Vagina (tissue), 2 donors: ENCODE data around the gene BORCS6. TPM values are rescaled to one million over a fixed set of nuclear protein-coding genes. Genes with fewer than 3 reads are reported as not detected.

Experiments
- DNase-seq, 2 donors: peaks; one replicate each; pipeline ENCODE4 v3.0.0-alpha.2; 2017; ENCODE audit errors: extremely low spot score in 2 of 2
- H3K27ac ChIP-seq: fragments of 200-600 bp; sonication (generic); one replicate; pipeline ENCODE4 v1.5.1; 2019
- H3K27me3 ChIP-seq: fragments of 200-600 bp; sonication (generic); one replicate; pipeline ENCODE4 v1.5.1; 2019
- H3K36me3 ChIP-seq, 2 donors: fragments of 200-600 bp; sonication (generic); one replicate each; pipeline ENCODE4 v1.5.1; 2017 to 2019
- H3K4me1 ChIP-seq: fragments of 200-600 bp; sonication (generic); one replicate; pipeline ENCODE4 v1.5.1; 2019
- H3K4me3 ChIP-seq, 2 donors: fragments of 200-600 bp; sonication (generic); 1 replicate in 1 of 2; 2 replicates in 1 of 2; pipeline ENCODE4 v1.5.1; 2016 to 2019
- H3K9me3 ChIP-seq: fragments of 200-600 bp; sonication (generic); one replicate; pipeline ENCODE4 v1.5.1; 2019
- CTCF ChIP-seq, 3 experiments: fragments of 450-650 bp in 2 of 3; fragments of 200-600 bp in 1 of 3; sonication (generic) in 1 of 3; IDR thresholded peaks; one replicate each; pipeline ENCODE4 v1.5.1; 2017 to 2019; ENCODE audit warnings: antibody characterized with exemption in 3 of 3, mild to moderate bottlenecking in 2 of 3, moderate library complexity in 2 of 3
- POLR2A ChIP-seq, 2 donors: fragments of 450-650 bp; IDR thresholded peaks; one replicate each; pipeline ENCODE4 v1.6.1; 2017; ENCODE audit warnings: antibody characterized with exemption in 2 of 2, mild to moderate bottlenecking in 2 of 2, moderate library complexity in 2 of 2
- POLR2AphosphoS5 ChIP-seq, 2 donors: sonication (generic); formaldehyde crosslinking; IDR thresholded peaks; one replicate each; pipeline ENCODE4 v1.9.0; 2017; ENCODE audit warnings: antibody characterized with exemption in 2 of 2, mild to moderate bottlenecking in 2 of 2, low read depth in 1 of 2; ENCODE audit not compliant: insufficient read depth in 1 of 2
- intact Hi-C: fragments of 100-400 bp; cut with DNase I; formaldehyde crosslinking; loops from one replicate; pipeline ENCODE4 v1.15.1; 2023
- total RNA-seq: library from RNA; depleted of rRNA; stranded (reverse); fragments of >200 nt; gene quantifications from one replicate; pipeline ENCODE4 v1.2.3, GENCODE V29; 2016

Gene BORCS6
- total RNA-seq, 1 donor from 2014 or later = 9.6 TPM

GRCh38 chr17:8185582-8186445 is 4.2 kb downstream of the BORCS6 start:
- intact Hi-C loops = loop anchor here (2.0 kb wide), 3 partner anchors 35 to 65 kb away; partner anchors contain the start of genes CTC1 and PFAS

GRCh38 chr17:8176998-8177731 is 12.8 kb downstream of the BORCS6 start:
- Histone ChIP-seq H3K9me3 (no peaks in the 10 kb centered on the region), H3K4me1 (peaks cover 32% of the 10 kb centered on the region), H3K27ac (peak overlapping the region; percentile 88), H3K27me3 (no peaks in the 10 kb centered on the region), H3K36me3 (no peaks in the 10 kb centered on the region), H3K4me3 (peak overlapping the region; percentile 52 to 58)
- no peak for DNase-seq
- TF ChIP-seq POLR2A (IDR thresholded peaks at IDR 0.05) (no peak), CTCF (IDR thresholded peaks at IDR 0.05) (no peak)
- intact Hi-C loops = no loop called here

More at GRCh38 chr17:8185582-8186445, 4.2 kb downstream of the BORCS6 start:
- Histone ChIP-seq H3K27ac (peak overlapping the region; percentile 100), H3K36me3 (no peaks in the 10 kb centered on the region), H3K4me3 (peak overlapping the region; percentile 77 to 86), H3K4me1 (peaks cover 32% of the 10 kb centered on the region), H3K9me3 (no peaks in the 10 kb centered on the region), H3K27me3 (no peaks in the 10 kb centered on the region)
- peak; percentile 20 to 76 for TF ChIP-seq POLR2AphosphoS5 (IDR thresholded peaks at IDR 0.05; ENCODE audit: insufficient read depth in 1 of 2, low read depth in 1 of 2)
- TF ChIP-seq CTCF (IDR thresholded peaks at IDR 0.05) = no peak
- DNase-seq = peak in 1 of 2 donors; percentile 97

- no peaks in the 10 kb centered on the region for H3K9me3 ChIP-seq
- intact Hi-C loops = no loop called here
- no peaks in the 10 kb centered on the region for H3K36me3 ChIP-seq
- peak within 1 kb of the TSS; percentile 52 to 58 for H3K4me3 ChIP-seq
- TF ChIP-seq POLR2A (IDR thresholded peaks at IDR 0.05) = peak in 1 of 2 donors; percentile 27
- no peak for TF ChIP-seq CTCF (IDR thresholded peaks at IDR 0.05)
- peak; percentile 17 to 80 for TF ChIP-seq POLR2AphosphoS5 (IDR thresholded peaks at IDR 0.05; ENCODE audit: insufficient read depth in 1 of 2, low read depth in 1 of 2)
- H3K27ac ChIP-seq = peak within 1 kb of the TSS; percentile 88
- no peak for DNase-seq
- peaks cover 32% of the 10 kb centered on the region for H3K4me1 ChIP-seq
- H3K27me3 ChIP-seq = no peaks in the 10 kb centered on the region
Observed at GRCh38 chr17:8176197-8176940, 13.6 kb downstream of the BORCS6 start, which contains the start of gene TMEM107. TSS of gene TMEM107 (minus strand) at chr17:8176380. CDS start at chr17:8176286, 94 bp downstream.

GRCh38 chr17:8175795-8176196 is 14.2 kb downstream of the BORCS6 start:
- Histone ChIP-seq H3K27ac (peak overlapping the region; percentile 88), H3K9me3 (no peaks in the 10 kb centered on the region), H3K4me3 (peak overlapping the region; percentile 52 to 58), H3K36me3 (no peaks in the 10 kb centered on the region), H3K4me1 (peaks cover 32% of the 10 kb centered on the region), H3K27me3 (no peaks in the 10 kb centered on the region)
- TF ChIP-seq CTCF (IDR thresholded peaks at IDR 0.05) (no peak), POLR2AphosphoS5 (IDR thresholded peaks at IDR 0.05; ENCODE audit: insufficient read depth in 1 of 2, low read depth in 1 of 2) (no peak), POLR2A (IDR thresholded peaks at IDR 0.05) (no peak)
- intact Hi-C loops = no loop called here
- no peak for DNase-seq
